Measurements from ENCODE around the gene CDX1. TPM values are rescaled to one million over a fixed set of nuclear protein-coding genes. Genes with fewer than 3 reads are reported as not detected.

Gene CDX1
- total RNA-seq, 4 donors from 2014 or later = not detected

GRCh38 chr5:150158170-150158949 lies 8.2 kb upstream of the CDX1 start:
- WGBS, 2 donors = 50 to 55% methylated on average over 5 to 6 of the region's 12 CpGs
- TF ChIP-seq, protein P1, sequence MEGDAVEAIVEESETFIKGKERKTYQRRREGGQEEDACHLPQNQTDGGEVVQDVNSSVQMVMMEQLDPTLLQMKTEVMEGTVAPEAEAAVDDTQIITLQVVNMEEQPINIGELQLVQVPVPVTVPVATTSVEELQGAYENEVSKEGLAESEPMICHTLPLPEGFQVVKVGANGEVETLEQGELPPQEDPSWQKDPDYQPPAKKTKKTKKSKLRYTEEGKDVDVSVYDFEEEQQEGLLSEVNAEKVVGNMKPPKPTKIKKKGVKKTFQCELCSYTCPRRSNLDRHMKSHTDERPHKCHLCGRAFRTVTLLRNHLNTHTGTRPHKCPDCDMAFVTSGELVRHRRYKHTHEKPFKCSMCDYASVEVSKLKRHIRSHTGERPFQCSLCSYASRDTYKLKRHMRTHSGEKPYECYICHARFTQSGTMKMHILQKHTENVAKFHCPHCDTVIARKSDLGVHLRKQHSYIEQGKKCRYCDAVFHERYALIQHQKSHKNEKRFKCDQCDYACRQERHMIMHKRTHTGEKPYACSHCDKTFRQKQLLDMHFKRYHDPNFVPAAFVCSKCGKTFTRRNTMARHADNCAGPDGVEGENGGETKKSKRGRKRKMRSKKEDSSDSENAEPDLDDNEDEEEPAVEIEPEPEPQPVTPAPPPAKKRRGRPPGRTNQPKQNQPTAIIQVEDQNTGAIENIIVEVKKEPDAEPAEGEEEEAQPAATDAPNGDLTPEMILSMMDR (IDR thresholded peaks at IDR 0.05) = no peak
- no peak for TF ChIP-seq POLR2A (IDR thresholded peaks at IDR 0.05)
- H3K4me3 ChIP-seq = no peak overlapping the region
- peaks cover 10 to 63% (median 13%) of the 10 kb centered on the region in 3 donors for H3K4me1 ChIP-seq
- H3K27me3 ChIP-seq = peaks cover 0 to 45% (median 0%) of the 10 kb centered on the region in 4 donors
- no peaks in the 10 kb centered on the region for H3K36me3 ChIP-seq
- H3K9me3 ChIP-seq = no peaks in the 10 kb centered on the region
- intact Hi-C loops (cut with DNase I) = no loop called here
- peak overlapping the region; percentile 28 to 91 (median 89) for H3K27ac ChIP-seq
- DNase-seq = no peak

DNA sequence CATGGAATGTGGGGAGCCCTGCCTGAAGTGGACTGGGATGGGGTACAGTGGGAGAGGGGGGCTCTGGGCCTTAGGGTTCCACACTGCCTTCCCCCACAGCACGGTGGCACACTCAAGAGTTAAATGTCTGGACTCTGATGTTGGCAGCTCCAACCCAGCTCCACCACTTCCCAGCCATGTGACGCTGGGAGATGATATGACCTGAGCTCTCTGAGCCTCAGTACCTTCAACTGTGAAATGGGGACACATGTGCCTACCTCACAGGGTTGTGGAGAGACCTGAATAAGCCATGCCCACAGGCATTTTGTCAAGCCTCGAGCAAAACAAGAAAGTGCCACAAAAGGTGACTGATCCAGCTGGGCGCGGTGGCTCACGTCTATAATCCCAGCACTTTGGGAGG lies 7.5 kb upstream of the CDX1 start:
- intact Hi-C loops (cut with DNase I) = no loop called here
- DNase-seq = no peak
- no peak for TF ChIP-seq POLR2A (IDR thresholded peaks at IDR 0.05)
- TF ChIP-seq, protein P1 (IDR thresholded peaks at IDR 0.05) = no peak
- Histone ChIP-seq H3K4me1 (peaks cover 10 to 64% (median 13%) of the 10 kb centered on the region in 3 donors), H3K4me3 (no peak overlapping the region), H3K36me3 (no peaks in the 10 kb centered on the region), H3K27ac (peak overlapping the region in 3 of 4 donors; percentile 87 to 91 (median 91)), H3K27me3 (peaks cover 0 to 42% (median 0%) of the 10 kb centered on the region in 4 donors), H3K9me3 (no peaks in the 10 kb centered on the region)
- 54 to 58% methylated on average over 3 of the region's 6 CpGs for WGBS, 2 donors

DNA sequence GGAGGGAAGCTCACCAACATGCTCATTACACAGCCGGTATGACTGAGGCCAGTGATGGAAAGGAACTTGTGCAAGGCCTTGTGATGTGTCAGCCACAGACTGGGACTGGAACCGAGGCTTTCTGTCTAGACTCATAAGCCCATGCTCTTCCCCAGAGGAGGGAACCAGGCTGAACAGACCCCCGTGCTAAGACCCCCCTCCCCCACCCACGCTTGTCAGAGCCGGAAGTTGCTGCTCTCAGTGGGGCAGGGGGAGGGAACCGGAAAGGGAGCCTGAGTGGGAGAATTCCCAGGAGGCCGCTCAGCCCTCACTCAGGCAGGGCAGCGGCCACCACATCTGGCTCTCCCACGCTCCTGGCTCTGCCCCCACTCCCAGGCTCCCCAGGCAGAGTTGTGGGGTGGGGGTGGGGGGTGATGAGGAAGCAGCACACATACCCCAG lies 6.8 kb upstream of the CDX1 start:
- WGBS, 2 donors = 37 to 44% methylated on average over 2 to 6 of the region's 9 CpGs
- no peaks in the 10 kb centered on the region for H3K9me3 ChIP-seq
- H3K27ac ChIP-seq = peak overlapping the region in 3 of 4 donors; percentile 87 to 91 (median 91)
- H3K4me3 ChIP-seq = no peak overlapping the region
- peaks cover 0 to 36% (median 0%) of the 10 kb centered on the region in 4 donors for H3K27me3 ChIP-seq
- H3K4me1 ChIP-seq = peaks cover 15 to 71% (median 15%) of the 10 kb centered on the region in 3 donors
- no peak for DNase-seq
- no peaks in the 10 kb centered on the region for H3K36me3 ChIP-seq
- TF ChIP-seq POLR2A (IDR thresholded peaks at IDR 0.05) = no peak
- TF ChIP-seq, protein P1 (IDR thresholded peaks at IDR 0.05) = no peak
- intact Hi-C loops (cut with DNase I) = loop anchor here (5.0 kb wide), 1 partner anchor 58 kb away; no protein-coding TSS in a partner anchor

GRCh38 chr5:150160448-150161081 lies 6.0 kb upstream of the CDX1 start:
- Histone ChIP-seq H3K27me3 (peaks cover 0 to 36% (median 0%) of the 10 kb centered on the region in 4 donors), H3K4me3 (no peak overlapping the region), H3K36me3 (no peaks in the 10 kb centered on the region), H3K27ac (peak overlapping the region in 3 of 4 donors; percentile 87 to 91 (median 91)), H3K9me3 (no peaks in the 10 kb centered on the region), H3K4me1 (peaks cover 14 to 77% (median 15%) of the 10 kb centered on the region in 3 donors)
- TF ChIP-seq POLR2A (IDR thresholded peaks at IDR 0.05) = no peak
- TF ChIP-seq, protein P1 (IDR thresholded peaks at IDR 0.05) = no peak
- intact Hi-C loops (cut with DNase I) = loop anchor here (5.0 kb wide), 1 partner anchor 57 kb away; no protein-coding TSS in a partner anchor
- WGBS, 2 donors = 60 to 68% methylated on average over 2 to 3 of the region's 5 CpGs
- no peak for DNase-seq
